NCI-H2029 treated with DMSO at 0.1 percent for 48 hours (cell line): ENCODE results near the gene SGK1.
"Not testable (repeated sequence)": the region's sequence is repeated elsewhere in the genome, so short reads cannot be mapped to it uniquely, and the experiment has no call there.

Source experiments
- DNase-seq: peaks from one replicate; lab custom pipeline; 2025; lab: John Stamatoyannopoulos, UW

The SGK1 gene

GRCh38 chr6:134221250-134221649 lies 96.7 kb downstream of the SGK1 start:
- no peak for DNase-seq

- DNase-seq: no peak
Measured at GRCh38 chr6:134217798-134218140, 100.1 kb downstream of the SGK1 start.

- DNase-seq: no peak
Measured at GRCh38 chr6:134217105-134217797, 100.7 kb downstream of the SGK1 start.

GRCh38 chr6:134216301-134217010 lies 101.5 kb downstream of the SGK1 start:
- DNase-seq: no peak

- not testable (repeated sequence) for DNase-seq
Measured at GRCh38 chr6:134213410-134213809, 104.5 kb downstream of the SGK1 start.

GRCh38 chr6:134211297-134211696 lies 106.6 kb downstream of the SGK1 start:
- no peak for DNase-seq

GRCh38 chr6:134207421-134207820 lies 110.5 kb downstream of the SGK1 start:
- DNase-seq: no peak

- DNase-seq: no peak
Measured at GRCh38 chr6:134205366-134205765, 112.5 kb downstream of the SGK1 start.

GRCh38 chr6:134204759-134205158 lies 113.2 kb downstream of the SGK1 start:
- not testable (repeated sequence) for DNase-seq

- DNase-seq: no peak
Measured at GRCh38 chr6:134204031-134204430, 113.9 kb downstream of the SGK1 start.

GRCh38 chr6:134201716-134202115 lies 116.2 kb downstream of the SGK1 start:
- DNase-seq: no peak

- no peak for DNase-seq
Measured at GRCh38 chr6:134199848-134200606, 117.9 kb downstream of the SGK1 start.

GRCh38 chr6:134198093-134198492 lies 119.8 kb downstream of the SGK1 start:
- DNase-seq: no peak

- DNase-seq: not testable (repeated sequence)
Measured at GRCh38 chr6:134197685-134198084, 120.2 kb downstream of the SGK1 start.

- no peak for DNase-seq
Measured at GRCh38 chr6:134196568-134197193, 121.2 kb downstream of the SGK1 start.

GRCh38 chr6:134195985-134196384 lies 121.9 kb downstream of the SGK1 start:
- no peak for DNase-seq

GRCh38 chr6:134195164-134195906 lies 122.6 kb downstream of the SGK1 start:
- no peak for DNase-seq

- DNase-seq: no peak
Measured at GRCh38 chr6:134193536-134194498, 124.1 kb downstream of the SGK1 start.

GRCh38 chr6:134192609-134193008 lies 125.3 kb downstream of the SGK1 start:
- DNase-seq: not testable (repeated sequence)

- DNase-seq: no peak
Measured at GRCh38 chr6:134190883-134191282, 127.0 kb downstream of the SGK1 start.

GRCh38 chr6:134187751-134188150 lies 130.2 kb downstream of the SGK1 start:
- no peak for DNase-seq
